Middle frontal gyrus (tissue), 1 donor: ENCODE results near the gene OR2H1.

ENCODE experiments used
- DNase-seq: peaks from one replicate; pipeline ENCODE4 v3.0.0-alpha.2; 2015; ENCODE audit warnings: low spot score; ENCODE audit errors: extremely low spot score

The OR2H1 gene

DNA sequence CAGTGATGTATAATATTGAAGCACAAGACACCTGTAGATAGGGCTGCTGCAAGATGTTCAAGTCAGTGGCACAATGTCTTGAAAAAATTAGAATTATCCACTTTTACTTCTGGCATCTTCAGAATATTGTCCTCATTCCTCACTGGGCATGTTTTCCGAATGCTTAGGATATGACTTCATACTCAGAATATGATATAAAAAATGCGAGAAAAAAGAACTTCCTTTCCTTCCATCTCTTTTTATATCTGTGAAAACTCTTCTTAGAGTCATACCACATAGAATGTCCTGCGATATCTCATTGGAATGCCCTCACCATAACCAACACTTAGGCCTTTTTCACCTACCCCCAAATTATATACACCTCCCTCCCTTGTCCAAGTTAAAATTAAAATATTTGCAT, 26.2 kb downstream of the OR2H1 start:
- no peak for DNase-seq

DNA sequence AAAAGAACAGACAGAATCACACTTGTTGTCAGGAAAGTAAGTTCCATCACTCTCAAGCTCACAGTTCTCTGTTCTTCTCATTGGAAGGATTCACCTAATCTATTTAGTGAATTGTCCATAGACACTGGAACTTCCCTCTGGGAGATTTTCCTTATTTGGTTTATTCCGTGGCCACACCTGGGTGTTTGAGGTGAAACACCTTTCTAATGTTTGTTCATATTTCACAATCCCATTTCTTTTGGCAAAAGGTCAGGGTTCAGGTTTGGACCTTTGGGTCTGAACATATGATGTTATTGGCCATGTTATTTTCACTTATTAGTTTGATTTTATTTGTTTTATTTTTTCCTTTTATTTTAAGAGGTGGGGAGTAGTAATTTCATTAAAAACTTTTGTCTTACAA, 26.8 kb downstream of the OR2H1 start:
- no peak for DNase-seq

DNA sequence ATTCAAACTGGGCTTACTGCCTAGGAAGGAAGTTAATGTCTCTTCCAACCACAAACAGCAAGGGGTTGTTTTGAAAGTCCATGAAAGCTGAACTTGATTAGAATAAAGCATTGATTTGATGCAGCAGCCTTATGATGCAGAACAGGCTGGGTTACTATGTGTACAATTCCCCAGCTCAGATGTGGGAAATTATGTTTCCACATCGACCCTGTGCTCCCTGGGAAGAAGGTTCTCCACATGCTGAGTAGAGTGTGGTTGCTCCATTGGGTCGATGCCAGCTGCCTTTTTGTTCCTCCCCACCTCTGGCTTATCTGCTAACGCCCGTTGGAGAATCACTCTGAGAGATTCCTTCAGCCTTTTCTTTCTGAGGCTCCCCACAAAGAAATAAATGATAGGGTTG, 29.6 kb downstream of the OR2H1 start:
- DNase-seq: no peak

DNA sequence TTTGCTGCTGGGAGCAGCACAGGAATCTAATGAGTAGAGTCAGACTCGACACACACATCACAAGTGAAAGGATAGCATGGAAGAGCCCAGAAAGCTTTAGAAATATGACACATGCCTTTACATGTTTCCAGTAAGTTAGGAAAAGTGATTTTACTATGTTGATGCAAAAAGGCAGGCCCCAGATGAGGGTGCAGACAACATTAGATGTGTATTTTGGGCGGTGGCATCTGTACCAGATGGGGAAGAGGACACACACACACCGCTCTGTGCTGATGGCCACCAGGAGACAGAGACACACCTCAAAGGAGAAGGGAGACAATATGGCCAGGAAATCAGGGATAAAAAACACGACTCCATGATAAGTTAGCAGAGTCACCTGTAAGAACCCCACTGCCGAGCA, 30.2 kb downstream of the OR2H1 start:
- no peak for DNase-seq

DNA sequence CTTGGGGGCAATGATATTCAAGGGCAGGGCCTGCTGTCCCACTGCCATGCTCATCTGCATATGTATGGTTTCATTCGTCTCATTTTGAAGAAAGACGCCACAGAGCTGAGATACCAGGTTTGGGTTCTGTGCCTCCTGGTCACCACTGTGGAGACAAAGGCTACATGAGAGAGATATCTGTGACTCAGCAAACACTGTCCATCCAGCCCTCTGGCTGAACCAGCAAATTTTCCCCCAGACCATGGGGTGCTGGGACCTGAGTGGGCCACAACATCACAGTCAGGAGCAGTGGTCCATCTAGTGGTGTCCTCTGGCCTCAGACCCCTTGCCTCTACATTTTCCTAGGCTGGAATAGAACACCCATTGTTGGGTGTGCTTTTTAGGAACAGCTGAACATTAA, 30.7 kb downstream of the OR2H1 start, which contains the start of gene MAS1L:
MAS1L (minus strand) TSS at position 297 of the 400 bp plus-strand sequence; CDS start at position 243, 54 bp downstream.
- DNase-seq: no peak

DNA sequence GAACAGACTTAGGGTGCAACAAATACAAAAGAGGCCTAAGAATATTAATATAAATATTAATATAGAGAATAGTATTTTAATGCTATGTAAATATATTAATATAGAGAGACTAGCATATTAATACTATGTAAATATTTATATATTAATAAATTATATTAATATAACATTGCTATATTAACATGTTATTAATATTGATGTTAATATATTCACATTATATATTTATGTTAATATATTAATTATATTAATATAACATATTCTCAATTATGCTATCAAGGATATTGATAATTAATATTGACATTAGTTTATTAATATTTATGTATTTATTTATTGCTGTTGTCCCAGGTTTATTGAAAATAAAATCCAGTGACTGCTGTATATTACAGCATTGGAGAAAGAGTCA, 31.9 kb downstream of the OR2H1 start:
- DNase-seq: no peak

DNA sequence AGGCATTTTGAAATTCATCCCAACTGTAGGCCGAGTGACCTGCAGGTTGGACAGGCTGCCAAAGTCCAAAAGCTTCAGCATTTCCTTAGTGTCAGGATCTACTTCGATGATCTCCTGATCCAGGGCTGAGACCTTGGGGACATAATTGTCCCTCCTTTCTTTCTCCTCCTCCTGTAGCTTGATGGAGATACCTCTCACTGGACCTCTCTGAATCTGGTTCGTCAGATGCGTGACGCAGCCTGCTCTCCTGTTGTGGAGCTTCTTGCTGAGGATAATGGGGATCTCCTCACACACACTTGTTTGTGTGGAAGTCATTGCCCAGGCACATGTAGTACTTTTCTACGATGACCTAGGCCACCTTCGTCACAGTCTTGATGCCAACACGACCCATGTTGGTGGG, 32.3 kb downstream of the OR2H1 start:
- no peak for DNase-seq

DNA sequence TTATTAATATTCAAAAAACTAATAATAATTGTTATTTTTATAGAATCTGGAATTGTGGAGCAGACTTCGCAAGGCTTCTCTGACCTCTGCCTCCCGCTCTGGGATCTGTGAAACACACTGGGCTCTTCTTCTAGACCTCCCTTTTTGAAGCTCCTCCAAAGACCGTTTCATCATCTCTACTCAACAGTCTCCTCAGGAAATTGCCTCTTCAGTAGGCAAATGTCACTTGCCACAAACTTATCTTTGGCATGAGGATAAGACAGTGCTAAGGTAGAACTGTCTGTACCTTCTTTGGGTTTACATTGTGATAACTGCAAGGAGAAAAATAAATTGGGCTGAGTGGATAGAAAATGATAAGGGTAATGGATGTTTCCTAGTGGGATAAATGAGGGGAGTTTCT, 33.1 kb downstream of the OR2H1 start:
- no peak for DNase-seq

DNA sequence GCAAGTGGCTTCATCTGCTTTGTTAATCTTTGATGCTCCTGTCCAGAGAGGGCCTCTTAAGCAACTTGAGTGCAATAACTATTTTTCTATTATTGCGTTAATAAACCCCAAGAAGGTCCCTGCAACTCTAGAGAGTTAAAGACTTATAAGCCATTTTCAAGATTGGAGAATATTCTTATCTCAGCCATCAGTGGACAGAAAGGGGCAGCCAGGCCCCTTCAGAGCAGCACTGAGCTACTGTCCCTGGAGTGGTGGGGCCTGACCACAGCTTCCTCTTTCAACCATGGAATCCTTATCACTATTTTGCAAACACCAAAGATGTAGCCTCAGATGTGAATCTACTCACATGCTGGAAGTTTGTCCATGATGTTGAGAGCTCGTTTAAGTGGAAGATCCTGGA, 33.6 kb downstream of the OR2H1 start:
- no peak for DNase-seq

DNA sequence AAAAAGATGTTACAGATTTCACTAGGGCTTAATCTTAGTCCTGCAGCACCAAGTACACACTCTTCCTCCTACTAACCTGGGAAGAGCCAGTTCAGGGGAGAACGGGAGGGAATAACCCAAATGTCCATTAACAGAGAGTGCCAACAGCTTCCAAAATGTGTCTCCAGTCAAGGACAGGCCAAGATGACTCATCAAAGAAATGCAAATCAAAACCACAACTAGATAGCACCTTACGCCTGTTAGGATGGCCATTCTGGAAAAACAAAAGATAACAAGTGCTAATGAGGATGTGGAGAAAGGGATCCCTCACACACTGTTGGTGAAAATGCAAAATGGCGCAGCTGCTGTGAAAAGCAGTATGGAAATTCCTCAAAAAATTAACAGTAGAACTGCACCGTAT, 34.6 kb downstream of the OR2H1 start:
- no peak for DNase-seq

DNA sequence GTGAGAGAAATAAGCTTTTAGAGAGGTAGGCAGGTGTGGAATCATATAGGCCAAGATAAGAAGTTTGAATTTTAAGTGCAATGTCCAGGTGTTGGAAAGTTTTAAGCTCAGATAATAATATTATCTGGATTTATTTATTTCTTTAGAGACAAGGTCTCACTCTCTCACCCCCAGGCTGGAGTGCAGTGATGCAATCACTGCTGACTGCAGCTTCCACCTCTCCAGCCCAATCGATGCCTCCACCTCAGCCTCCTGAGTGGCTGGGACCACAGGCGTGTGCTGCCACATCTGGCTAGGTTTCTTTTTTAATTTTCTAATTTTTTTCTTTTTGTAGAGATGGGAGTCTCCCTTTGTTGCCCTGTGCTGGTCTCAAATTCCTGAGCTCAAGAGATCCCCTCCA, 36.3 kb downstream of the OR2H1 start:
- DNase-seq: no peak

DNA sequence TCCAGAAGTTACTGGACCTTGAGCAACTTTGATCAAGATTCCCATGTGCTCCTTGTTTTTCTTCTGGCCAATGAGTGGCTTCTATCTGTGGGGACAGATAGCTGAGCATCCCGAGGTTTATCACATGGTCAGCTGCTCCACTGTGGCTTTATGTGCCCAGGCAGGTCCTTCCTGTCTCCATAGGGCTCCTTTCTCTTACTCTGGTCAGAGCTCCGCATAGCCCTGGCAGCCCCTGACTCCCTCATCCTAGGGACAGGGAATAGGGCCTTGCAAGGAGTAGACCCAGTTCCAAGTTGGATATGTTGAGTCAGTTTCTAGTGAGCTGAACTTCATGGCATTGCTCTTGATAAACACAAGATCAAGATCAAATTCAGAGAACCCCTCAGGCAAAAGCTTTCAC, 37.2 kb downstream of the OR2H1 start:
- no peak for DNase-seq

DNA sequence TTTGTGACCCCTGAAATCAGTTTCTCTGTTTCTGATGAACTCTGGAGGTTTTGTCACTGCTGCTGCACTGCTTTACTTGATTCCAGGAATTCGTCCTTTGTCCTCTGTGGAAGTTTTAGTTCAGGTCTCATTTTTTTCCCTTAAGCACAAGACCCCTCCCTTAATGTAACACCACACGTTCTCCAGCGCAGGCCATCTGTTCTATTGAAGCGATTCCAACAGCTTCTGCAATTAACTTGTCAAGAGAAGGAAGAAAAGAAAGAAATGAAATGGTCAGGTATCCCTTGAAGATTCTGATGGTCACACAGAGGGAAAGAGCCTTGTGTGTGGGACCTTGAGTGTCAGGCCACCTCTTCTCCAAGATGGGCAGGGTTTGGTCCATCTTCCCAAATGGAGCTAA, 38.6 kb downstream of the OR2H1 start:
- DNase-seq: no peak

DNA sequence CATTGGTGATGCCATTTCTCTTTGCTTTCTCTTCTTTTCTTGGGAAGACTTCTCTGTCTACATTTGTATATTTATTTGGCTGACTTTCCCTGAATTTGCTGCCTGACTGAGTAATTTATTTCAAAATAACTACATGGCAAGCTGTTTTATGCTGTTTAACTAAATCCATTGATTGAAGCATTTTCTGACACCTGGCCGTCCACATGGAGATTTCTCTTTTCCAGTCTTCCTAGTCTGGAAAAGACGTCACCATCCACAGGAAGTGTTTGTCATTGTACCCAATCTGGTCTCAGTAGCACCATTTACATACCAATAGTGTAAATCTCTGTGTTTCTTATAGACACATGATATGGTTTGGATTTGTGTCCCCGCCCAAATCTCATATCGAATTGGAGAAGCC, 40.0 kb downstream of the OR2H1 start:
- no peak for DNase-seq

DNA sequence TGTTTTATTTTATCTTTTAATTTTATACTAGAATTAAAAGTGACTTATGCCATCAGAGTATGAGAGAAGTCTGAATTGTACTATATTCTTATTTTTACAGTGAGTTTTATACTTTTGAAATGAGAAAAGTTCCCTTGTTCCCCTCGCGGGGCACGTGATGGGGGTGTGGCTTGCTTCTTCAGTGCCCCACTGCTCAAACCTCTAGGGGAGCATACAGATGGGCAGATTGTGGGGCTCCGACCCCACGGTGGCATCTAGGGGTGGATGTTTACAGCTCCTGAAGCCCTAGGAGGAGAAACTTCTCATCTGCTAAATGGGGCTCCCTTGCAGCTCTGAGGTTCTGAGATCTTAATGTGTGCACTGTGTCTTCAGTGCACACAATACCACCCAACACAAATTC, 42.7 kb downstream of the OR2H1 start:
- DNase-seq: no peak

DNA sequence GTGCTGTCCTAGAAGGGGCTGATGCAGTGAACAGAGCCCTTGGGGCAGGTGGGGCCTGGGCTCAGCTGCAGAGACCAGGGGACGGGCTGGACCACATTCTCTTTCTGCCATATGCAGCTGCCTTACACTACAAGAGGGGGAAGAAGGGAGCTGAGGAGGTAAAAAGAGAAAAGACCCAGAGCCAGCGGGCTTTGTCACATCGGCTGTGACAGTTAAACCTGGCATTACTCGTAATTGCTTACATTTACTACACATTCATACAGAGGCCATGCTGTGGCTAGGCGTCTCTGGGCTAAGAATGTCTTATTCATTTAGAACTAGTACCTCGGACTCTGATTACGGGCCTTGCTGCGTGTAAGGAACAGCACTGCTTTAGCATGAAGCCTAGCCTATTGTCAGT, 43.6 kb downstream of the OR2H1 start:
- no peak for DNase-seq

DNA sequence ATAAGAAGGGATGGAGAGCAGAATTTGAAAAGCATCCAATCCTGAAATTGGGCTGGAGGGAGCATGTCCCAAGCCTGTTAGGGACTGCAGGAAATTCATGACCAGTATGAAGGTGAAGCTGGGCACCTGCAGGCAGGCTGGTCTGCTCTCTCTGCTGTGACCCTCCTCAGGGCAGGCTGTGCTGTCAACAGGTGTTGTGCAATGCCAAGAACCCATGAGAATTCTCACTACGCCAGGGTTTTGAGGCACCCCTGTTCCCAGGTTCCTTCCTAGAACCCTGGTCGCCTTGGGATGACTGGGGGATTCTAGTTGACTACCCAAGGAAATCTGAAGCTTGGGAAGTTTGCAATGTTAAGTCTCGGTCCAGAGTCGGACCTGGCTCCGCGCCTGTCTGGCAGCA, 44.2 kb downstream of the OR2H1 start:
- DNase-seq: no peak

DNA sequence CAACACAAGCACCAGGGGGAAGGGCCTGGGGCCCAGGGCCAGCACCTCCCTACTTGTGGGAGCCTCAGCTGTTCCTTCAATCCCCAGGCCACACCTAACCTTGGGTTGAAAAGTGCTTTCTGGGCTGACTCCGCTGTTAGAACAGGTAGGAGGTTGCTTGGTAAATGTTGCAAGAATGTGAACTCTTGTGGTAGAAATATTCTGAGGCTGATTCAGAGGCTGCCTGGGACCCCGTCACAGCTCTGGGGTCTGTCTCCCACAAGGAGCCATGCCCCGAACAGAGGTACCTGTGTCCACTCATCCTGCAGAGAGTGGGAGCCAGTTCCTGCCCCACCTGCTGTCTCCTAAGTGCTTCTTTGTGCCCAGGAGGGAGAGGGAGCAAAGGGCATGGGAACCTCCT, 45.2 kb downstream of the OR2H1 start:
- no peak for DNase-seq

DNA sequence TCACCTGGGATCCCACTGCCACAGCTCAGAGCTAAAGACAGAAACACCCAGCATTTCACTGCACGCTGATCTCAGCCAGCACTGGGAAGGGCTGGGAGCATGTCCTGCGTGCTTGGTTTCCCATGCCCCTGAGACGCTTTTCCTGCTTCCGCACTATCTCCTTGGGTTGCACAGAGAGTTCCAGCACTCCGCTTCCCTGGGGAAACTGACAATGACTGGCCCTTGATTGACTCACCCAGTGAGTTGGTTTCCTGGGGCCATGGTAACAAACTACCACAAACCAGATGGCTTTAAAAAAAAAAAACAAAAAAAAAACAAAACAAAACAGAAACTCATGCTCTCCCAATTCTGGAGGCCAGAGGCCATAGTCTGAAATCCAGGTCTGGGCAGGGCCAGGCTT, 45.6 kb downstream of the OR2H1 start:
- no peak for DNase-seq

DNA sequence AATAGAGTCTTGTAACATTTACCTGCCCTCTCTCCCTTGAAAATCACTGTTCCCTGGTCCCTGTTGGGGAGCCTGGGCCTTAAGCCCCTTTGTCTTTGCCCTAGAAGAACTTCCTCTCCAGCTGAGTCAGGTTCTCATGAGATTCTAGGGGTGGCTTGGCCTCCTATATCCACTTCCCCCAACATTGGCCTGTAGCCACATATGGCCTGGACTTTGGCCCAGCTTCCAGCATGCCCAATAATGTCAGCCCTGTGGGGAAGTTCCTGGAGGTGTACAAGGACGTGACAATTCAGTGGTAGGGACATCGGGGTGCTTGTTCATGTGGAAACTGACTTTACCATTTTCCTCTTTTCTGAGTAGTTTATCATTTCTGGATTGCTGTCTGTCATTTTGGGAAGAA, 48.0 kb downstream of the OR2H1 start:
- DNase-seq: no peak

DNA sequence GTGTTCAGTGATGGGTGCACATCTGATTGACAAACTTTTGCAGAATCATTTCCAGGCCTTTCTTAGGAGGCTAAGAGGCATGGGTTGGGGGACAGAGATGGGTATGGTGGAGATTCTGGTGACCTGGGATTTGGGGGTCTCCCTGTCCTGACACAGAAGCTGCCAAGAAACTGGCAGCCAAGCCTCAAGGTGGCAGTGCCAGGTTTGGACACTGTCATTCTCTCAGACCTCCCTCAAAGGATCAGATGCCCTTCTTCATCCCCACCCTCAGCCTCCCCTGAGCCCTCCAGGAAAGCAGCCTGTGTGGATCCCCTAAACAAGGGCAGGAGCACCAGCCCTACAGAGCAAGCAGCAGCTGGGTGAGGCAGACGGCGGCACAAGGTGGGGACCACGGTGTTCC, 48.9 kb downstream of the OR2H1 start:
- DNase-seq: no peak

DNA sequence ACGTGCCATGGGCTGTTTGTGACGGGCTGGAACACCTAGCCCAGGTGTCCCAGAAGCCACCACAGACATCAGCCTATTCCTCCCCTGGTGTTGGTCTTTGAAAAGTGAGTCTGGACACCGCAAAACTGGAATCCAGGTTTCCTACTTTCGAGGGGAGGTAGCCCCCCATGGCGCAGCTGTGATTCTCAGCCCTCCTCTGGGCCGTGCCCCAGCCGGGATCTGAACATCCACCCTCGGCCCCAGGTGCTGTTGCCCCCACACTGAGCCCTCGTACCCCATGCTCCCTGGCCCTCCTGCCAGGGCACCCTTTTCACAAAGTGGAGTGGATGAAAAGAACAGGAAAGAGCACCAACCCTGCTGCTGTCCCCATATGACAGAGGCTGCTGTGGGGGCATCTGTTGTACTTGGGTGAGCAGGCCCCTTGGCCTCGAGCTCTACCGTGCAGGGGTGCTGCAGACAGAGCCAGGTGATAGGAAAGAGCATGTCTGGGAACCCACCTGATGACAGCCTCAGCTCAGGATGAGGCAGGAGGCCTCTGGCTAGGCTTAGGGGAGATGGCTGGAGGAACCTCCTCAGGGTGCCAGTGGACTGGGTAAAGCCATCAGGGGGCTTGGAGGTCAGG, 49.6 kb downstream of the OR2H1 start:
- no peak for DNase-seq

DNA sequence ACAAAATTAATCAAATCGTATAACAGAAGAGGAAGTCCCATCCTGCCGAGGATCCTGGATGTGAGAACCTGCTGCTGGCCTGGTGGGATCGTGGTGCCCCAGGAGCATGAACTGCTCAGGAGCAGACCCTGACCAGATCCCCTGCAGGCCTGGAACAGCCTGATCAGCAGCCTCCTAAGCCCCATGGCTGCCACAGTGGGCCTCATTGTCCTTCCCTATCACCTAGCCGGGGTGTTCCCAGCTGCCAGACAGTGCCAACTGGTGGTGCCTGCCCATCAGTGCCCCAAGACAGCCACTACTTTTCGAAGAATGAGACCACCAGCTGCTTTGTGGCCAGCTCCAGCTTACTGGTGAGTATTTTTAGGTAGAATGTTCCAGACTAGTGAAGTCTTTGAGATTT, 50.4 kb downstream of the OR2H1 start:
- no peak for DNase-seq

DNA sequence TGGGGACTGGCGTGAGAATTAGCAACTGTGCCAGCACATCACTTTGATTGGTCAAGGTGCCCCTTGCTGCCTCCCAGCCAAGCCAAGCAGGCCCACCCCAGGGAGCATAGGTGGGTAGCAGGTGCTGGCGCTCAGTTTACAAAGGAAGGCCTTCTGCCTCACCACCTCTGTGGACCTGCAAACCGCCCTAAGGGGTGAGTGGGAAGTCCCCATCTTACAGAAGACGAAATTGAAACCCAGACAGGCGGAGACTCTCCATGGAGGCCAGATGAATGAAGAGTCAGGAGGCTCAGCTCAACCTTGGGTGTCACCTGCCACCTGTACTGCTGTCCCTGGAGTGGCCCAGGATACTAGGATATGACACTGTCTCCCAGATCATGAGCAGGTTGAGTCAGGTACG, 52.3 kb downstream of the OR2H1 start:
- DNase-seq: no peak
